Caco-2 (cell line): ENCODE measurements around the gene IRF2. TPM values are rescaled to one million over a fixed set of nuclear protein-coding genes. Genes with fewer than 3 reads are reported as not detected.
A peak's percentile ranks its signal among the peaks of the same experiment; 100 is the strongest.

Experiments
- BruUV-seq: library from RNA; stranded (reverse); fragments of 400-500 nt; replicated peaks from 2 replicates; lab custom pipeline; 2021; lab: Mats Ljungman, UMichigan
- CTCF ChIA-PET: fragments of 300-600 bp; sonication (Branson Sonifier 250); formaldehyde crosslinking; loops from one replicate; lab custom pipeline; 2022; ENCODE audit warnings: antibody characterized with exemption; lab: Charles Lee
- POLR2A ChIA-PET: fragments of 300-600 bp; sonication (Branson Sonifier 250); formaldehyde crosslinking; loops from one replicate; lab custom pipeline; 2022; ENCODE audit warnings: antibody characterized with exemption; lab: Charles Lee
- DNase-seq, 2 experiments: peaks; one replicate each; pipeline versions ENCODE4 v3.0.0 to v3.0.0-alpha.2; 2020 to 2022
- H3K27me3 ChIP-seq: replicated peaks from 2 replicates; pipeline ENCODE4 v1.6.0; 2011; ENCODE audit warnings: low read length; ENCODE audit not compliant: control insufficient read depth, insufficient read depth
- H3K36me3 ChIP-seq: 2 replicates; pipeline ENCODE4 v1.5.1; 2011; ENCODE audit warnings: low read length; ENCODE audit not compliant: control insufficient read depth, insufficient read depth
- H3K4me1 ChIP-seq: fragments of 250-450 bp; sonication (Bioruptor Pico); 2 replicates; pipeline ENCODE4 v1.5.1; 2020; ENCODE audit warnings: mild to moderate bottlenecking
- H3K4me3 ChIP-seq: 2 replicates; pipeline ENCODE4 v1.5.1; 2011; ENCODE audit warnings: low read depth, mild to moderate bottlenecking, control low read depth, low read length
- H3K9me3 ChIP-seq: fragments of 250-450 bp; sonication (Bioruptor Pico); 2 replicates; pipeline ENCODE4 v1.5.1; 2020; ENCODE audit warnings: mild to moderate bottlenecking, moderate library complexity
- H3K27ac Mint-ChIP-seq: one replicate; pipeline ENCODE4 v1.8.0; 2022; ENCODE audit warnings: mixed read lengths; ENCODE audit not compliant: unreplicated experiment
- H3K27me3 Mint-ChIP-seq: one replicate; pipeline ENCODE4 v1.8.0; 2022; ENCODE audit warnings: mixed read lengths; ENCODE audit not compliant: insufficient read depth, unreplicated experiment
- H3K36me3 Mint-ChIP-seq: one replicate; pipeline ENCODE4 v1.8.0; 2022; ENCODE audit warnings: mild to moderate bottlenecking, mixed read lengths; ENCODE audit not compliant: insufficient read depth, unreplicated experiment
- H3K4me1 Mint-ChIP-seq: one replicate; pipeline ENCODE4 v1.8.0; 2022; ENCODE audit warnings: low read depth, mixed read lengths; ENCODE audit not compliant: unreplicated experiment
- H3K4me3 Mint-ChIP-seq: one replicate; pipeline ENCODE4 v1.8.0; 2022; ENCODE audit warnings: mild to moderate bottlenecking, moderate library complexity, mixed read lengths; ENCODE audit not compliant: unreplicated experiment
- H3K9me3 Mint-ChIP-seq: one replicate; pipeline ENCODE4 v1.8.0; 2022; ENCODE audit warnings: mixed read lengths; ENCODE audit not compliant: unreplicated experiment
- intact Hi-C: fragments of 100-400 bp; cut with micrococcal nuclease; formaldehyde crosslinking; loops from one replicate; pipeline ENCODE4 v1.10.0; 2022; ENCODE audit not compliant: unreplicated experiment
- total RNA-seq: library from RNA; stranded (reverse); gene quantifications from 2 replicates; pipeline ENCODE4 v1.2.3, GENCODE V29; 2022
- TF ChIP-seq, protein P1 (sequence below), 2 experiments: fragments of 200-600 bp in 1 of 2; IDR thresholded peaks; 1 replicate in 1 of 2; 2 replicates in 1 of 2; pipeline versions ENCODE4 v1.5.1 to v1.8.0; 2011 to 2022; ENCODE audit warnings: antibody characterized with exemption in 1 of 2, control low read depth in 1 of 2, inconsistent platforms in 1 of 2, low read depth in 1 of 2, low read length in 1 of 2, mild to moderate bottlenecking in 1 of 2, moderate library complexity in 1 of 2; ENCODE audit not compliant: insufficient read depth in 1 of 2, severe bottlenecking in 1 of 2, unreplicated experiment in 1 of 2

Gene IRF2
- total RNA-seq, 1 experiment from 2014 or later: 9.2 TPM

DNA sequence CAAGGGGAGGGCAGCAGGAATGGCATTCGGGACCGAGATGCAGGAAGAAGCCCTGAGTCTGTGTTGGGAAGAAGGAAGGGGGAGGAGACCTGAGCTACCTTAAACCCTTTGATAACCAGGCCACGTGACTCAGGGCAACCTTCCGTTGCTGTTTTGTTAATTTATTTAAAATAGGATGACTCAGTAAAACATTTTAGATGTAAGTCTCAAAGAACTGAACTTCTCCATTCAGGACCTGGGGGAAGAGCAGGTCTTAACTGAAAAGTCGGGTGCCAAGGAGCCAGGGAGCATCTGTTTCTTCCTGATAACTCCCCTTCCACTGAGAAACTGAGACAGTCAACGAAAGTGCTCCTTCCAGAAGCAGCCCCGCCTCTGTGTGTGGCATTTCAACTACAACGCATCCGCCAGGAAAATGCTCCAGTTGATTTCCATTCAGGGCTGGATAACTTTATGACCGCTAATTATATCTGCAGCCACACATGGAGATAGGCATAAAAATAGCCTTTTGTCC, 88.0 kb downstream of the IRF2 start:
- intact Hi-C loops: no loop called here
- no TSS peak for BruUV-seq
- TF ChIP-seq, protein P1, sequence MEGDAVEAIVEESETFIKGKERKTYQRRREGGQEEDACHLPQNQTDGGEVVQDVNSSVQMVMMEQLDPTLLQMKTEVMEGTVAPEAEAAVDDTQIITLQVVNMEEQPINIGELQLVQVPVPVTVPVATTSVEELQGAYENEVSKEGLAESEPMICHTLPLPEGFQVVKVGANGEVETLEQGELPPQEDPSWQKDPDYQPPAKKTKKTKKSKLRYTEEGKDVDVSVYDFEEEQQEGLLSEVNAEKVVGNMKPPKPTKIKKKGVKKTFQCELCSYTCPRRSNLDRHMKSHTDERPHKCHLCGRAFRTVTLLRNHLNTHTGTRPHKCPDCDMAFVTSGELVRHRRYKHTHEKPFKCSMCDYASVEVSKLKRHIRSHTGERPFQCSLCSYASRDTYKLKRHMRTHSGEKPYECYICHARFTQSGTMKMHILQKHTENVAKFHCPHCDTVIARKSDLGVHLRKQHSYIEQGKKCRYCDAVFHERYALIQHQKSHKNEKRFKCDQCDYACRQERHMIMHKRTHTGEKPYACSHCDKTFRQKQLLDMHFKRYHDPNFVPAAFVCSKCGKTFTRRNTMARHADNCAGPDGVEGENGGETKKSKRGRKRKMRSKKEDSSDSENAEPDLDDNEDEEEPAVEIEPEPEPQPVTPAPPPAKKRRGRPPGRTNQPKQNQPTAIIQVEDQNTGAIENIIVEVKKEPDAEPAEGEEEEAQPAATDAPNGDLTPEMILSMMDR (IDR thresholded peaks at IDR 0.05; ENCODE audit: insufficient read depth in 1 of 2, low read depth in 1 of 2, low read length in 1 of 2, severe bottlenecking in 1 of 2, unreplicated experiment in 1 of 2): no peak
- Mint-ChIP-seq H3K9me3 (no peaks in the 10 kb centered on the region), H3K4me1 (peaks cover 39% of the 10 kb centered on the region), H3K27me3 (no peaks in the 10 kb centered on the region), H3K36me3 (peaks cover 10% of the 10 kb centered on the region), H3K27ac (no peak overlapping the region), H3K4me3 (no peak overlapping the region)
- Histone ChIP-seq H3K27me3 (no peaks in the 10 kb centered on the region), H3K4me1 (peaks cover 57% of the 10 kb centered on the region), H3K9me3 (no peaks in the 10 kb centered on the region), H3K36me3 (no peaks in the 10 kb centered on the region), H3K4me3 (no peak overlapping the region)
- no peak for DNase-seq
- POLR2A ChIA-PET: no interaction called here
- CTCF ChIA-PET: interaction anchor here (0.6 kb wide), 1 partner anchor 122 kb away, joined by 3 read pairs; no protein-coding TSS in a partner anchor

DNA sequence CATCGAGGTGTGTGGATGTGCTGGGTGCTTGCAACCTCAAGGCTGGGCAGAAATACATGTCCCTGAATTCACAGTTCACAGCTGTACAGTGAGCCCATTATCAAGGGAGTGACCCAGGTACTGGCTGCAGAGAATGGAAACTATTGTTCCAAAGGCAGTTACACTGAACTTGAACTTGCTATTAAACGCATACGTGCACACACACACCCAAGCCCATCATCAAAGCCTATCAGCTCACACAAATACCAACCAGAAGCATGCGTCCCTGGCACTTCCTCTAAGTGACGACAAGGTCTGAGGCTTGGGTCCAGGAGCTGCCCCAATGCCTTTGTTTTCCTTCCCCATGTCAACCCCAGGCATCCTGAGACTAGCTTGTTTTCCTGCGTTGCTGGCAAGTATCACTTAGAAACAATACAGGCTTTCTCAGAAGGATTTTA, 88.6 kb downstream of the IRF2 start:
- TF ChIP-seq, protein P1 (IDR thresholded peaks at IDR 0.05; ENCODE audit: insufficient read depth in 1 of 2, low read depth in 1 of 2, low read length in 1 of 2, severe bottlenecking in 1 of 2, unreplicated experiment in 1 of 2): no peak
- BruUV-seq: no TSS peak
- H3K4me3 Mint-ChIP-seq: no peak overlapping the region
- peaks cover 39% of the 10 kb centered on the region for H3K4me1 Mint-ChIP-seq
- ChIA-PET CTCF (interaction anchor here (0.6 kb wide), 1 partner anchor 122 kb away, joined by 3 read pairs; no protein-coding TSS in a partner anchor), POLR2A (no interaction called here)
- no peaks in the 10 kb centered on the region for H3K9me3 Mint-ChIP-seq
- peaks cover 57% of the 10 kb centered on the region for H3K4me1 ChIP-seq
- no peak overlapping the region for H3K4me3 ChIP-seq
- no peaks in the 10 kb centered on the region for H3K36me3 ChIP-seq
- no peaks in the 10 kb centered on the region for H3K27me3 Mint-ChIP-seq
- H3K36me3 Mint-ChIP-seq: peaks cover 5% of the 10 kb centered on the region
- no peak for DNase-seq
- no peaks in the 10 kb centered on the region for H3K27me3 ChIP-seq
- no peak overlapping the region for H3K27ac Mint-ChIP-seq
- no peaks in the 10 kb centered on the region for H3K9me3 ChIP-seq
- intact Hi-C loops: no loop called here

DNA sequence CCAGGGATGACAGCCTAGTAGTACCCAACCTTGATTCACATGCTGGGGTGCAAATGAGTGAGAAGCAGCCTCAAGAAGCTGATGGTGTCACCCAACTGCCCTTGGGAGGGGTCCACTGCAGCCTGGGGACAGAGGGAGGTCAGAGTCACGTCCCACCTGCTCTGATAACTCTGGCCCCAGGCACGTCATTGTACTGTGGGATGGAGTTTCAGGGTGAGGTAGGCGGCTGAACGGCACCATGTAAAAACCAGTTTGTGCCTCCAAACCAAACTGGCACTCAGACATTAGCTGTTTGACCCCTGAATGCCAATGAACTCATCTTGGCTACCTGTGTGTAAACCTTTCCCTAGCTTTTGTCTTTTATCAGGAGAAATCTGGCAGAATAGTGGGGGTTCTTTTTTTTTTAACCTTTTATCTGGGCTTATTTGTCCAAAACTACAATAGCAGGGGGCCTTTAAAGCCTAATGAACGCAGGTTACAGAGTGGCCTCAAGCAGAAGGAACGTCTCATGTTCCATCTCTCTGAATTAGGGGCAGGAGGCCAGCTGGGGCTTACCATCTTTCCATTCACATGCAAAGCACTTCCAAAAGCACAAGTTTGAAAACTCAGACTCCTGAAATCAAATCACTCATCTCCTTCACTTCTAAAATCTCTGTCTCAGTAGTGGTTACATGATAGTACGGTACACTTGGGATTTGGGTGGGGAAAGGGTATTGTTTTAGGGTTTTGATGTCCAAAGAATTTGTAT, 89.4 kb downstream of the IRF2 start:
- intact Hi-C loops: loop anchor here (1.0 kb wide), 1 partner anchor 37 kb away; no protein-coding TSS in a partner anchor
- CTCF ChIA-PET: no interaction called here
- peaks cover 39% of the 10 kb centered on the region for H3K4me1 Mint-ChIP-seq
- BruUV-seq: no TSS peak
- TF ChIP-seq, protein P1 (IDR thresholded peaks at IDR 0.05; ENCODE audit: insufficient read depth in 1 of 2, low read depth in 1 of 2, low read length in 1 of 2, severe bottlenecking in 1 of 2, unreplicated experiment in 1 of 2): no peak
- Histone ChIP-seq H3K36me3 (no peaks in the 10 kb centered on the region), H3K9me3 (no peaks in the 10 kb centered on the region), H3K4me1 (peaks cover 57% of the 10 kb centered on the region), H3K4me3 (no peak overlapping the region), H3K27me3 (no peaks in the 10 kb centered on the region)
- peaks cover 4% of the 10 kb centered on the region for H3K36me3 Mint-ChIP-seq
- peak overlapping the region; percentile 62 for H3K4me3 Mint-ChIP-seq
- H3K27me3 Mint-ChIP-seq: no peaks in the 10 kb centered on the region
- H3K27ac Mint-ChIP-seq: peak overlapping the region; percentile 43
- no peak for DNase-seq
- no peaks in the 10 kb centered on the region for H3K9me3 Mint-ChIP-seq
- POLR2A ChIA-PET: no interaction called here
